ENCODE data around the gene TMEM63B.
"Not testable (repeated sequence)": the region's sequence is repeated elsewhere in the genome, so short reads cannot be mapped to it uniquely, and the experiment has no call there.

The TMEM63B gene

GRCh38 chr6:44143731-44144130, 16.4 kb downstream of the TMEM63B start:
- Mint-ChIP-seq H3K4me1 (no peaks in the 10 kb centered on the region), H3K27ac (no peak overlapping the region), H3K9me3 (no peaks in the 10 kb centered on the region), H3K4me3 (no peak overlapping the region), H3K27me3 (no peaks in the 10 kb centered on the region)
- DNase-seq = no peak
- ATAC-seq = no peak

- not testable (repeated sequence) for DNase-seq, H3K4me3 Mint-ChIP-seq, H3K27me3 Mint-ChIP-seq, H3K27ac Mint-ChIP-seq, H3K9me3 Mint-ChIP-seq, H3K4me1 Mint-ChIP-seq, ATAC-seq
Measured at GRCh38 chr6:44144536-44144935, 17.2 kb downstream of the TMEM63B start.

GRCh38 chr6:44145839-44146238, 18.5 kb downstream of the TMEM63B start:
- Mint-ChIP-seq H3K4me1 (peaks cover 4% of the 10 kb centered on the region), H3K27ac (peak overlapping the region in 1 of 2 donors; percentile 72), H3K27me3 (no peaks in the 10 kb centered on the region), H3K9me3 (no peaks in the 10 kb centered on the region), H3K4me3 (no peak overlapping the region)
- ATAC-seq = no peak
- no peak for DNase-seq

GRCh38 chr6:44146685-44147084, 19.3 kb downstream of the TMEM63B start:
- Mint-ChIP-seq H3K27ac (no peak overlapping the region), H3K27me3 (no peaks in the 10 kb centered on the region), H3K4me1 (peaks cover 12% of the 10 kb centered on the region), H3K4me3 (no peak overlapping the region), H3K9me3 (no peaks in the 10 kb centered on the region)
- DNase-seq (no peak), ATAC-seq (no peak)

- Mint-ChIP-seq H3K4me1 (peaks cover 18% of the 10 kb centered on the region), H3K9me3 (no peaks in the 10 kb centered on the region), H3K27ac (no peak overlapping the region), H3K4me3 (no peak overlapping the region), H3K27me3 (no peaks in the 10 kb centered on the region)
- no peak for ATAC-seq
- no peak for DNase-seq
Measured at GRCh38 chr6:44147256-44147655, 19.9 kb downstream of the TMEM63B start.

- H3K4me1 Mint-ChIP-seq = peaks cover 21% of the 10 kb centered on the region
- H3K27me3 Mint-ChIP-seq = no peaks in the 10 kb centered on the region
- no peak for ATAC-seq
- DNase-seq = no peak
- H3K27ac Mint-ChIP-seq = no peak overlapping the region
- H3K4me3 Mint-ChIP-seq = no peak overlapping the region
- H3K9me3 Mint-ChIP-seq = no peaks in the 10 kb centered on the region
Measured at GRCh38 chr6:44148306-44148705, 21.0 kb downstream of the TMEM63B start.

- Mint-ChIP-seq H3K27me3 (no peaks in the 10 kb centered on the region), H3K9me3 (no peaks in the 10 kb centered on the region), H3K27ac (peak overlapping the region in 1 of 2 donors; percentile 13), H3K4me1 (peaks cover 21% of the 10 kb centered on the region), H3K4me3 (no peak overlapping the region)
- DNase-seq = no peak
- ATAC-seq = no peak
Measured at GRCh38 chr6:44149369-44150012, 22.1 kb downstream of the TMEM63B start.

- DNase-seq (no peak), ATAC-seq (no peak)
- Mint-ChIP-seq H3K4me1 (peaks cover 21% of the 10 kb centered on the region), H3K4me3 (no peak overlapping the region), H3K27ac (no peak overlapping the region), H3K27me3 (no peaks in the 10 kb centered on the region), H3K9me3 (no peaks in the 10 kb centered on the region)
Measured at GRCh38 chr6:44150317-44150917, 23.1 kb downstream of the TMEM63B start.

GRCh38 chr6:44151348-44152108, 24.2 kb downstream of the TMEM63B start:
- Mint-ChIP-seq H3K27ac (no peak overlapping the region), H3K4me3 (no peak overlapping the region), H3K9me3 (no peaks in the 10 kb centered on the region), H3K27me3 (no peaks in the 10 kb centered on the region), H3K4me1 (peaks cover 21% of the 10 kb centered on the region)
- DNase-seq = peak; percentile 82 to 83
- peak; percentile 87 for ATAC-seq

- H3K27ac Mint-ChIP-seq = no peak overlapping the region
- DNase-seq = no peak
- H3K4me1 Mint-ChIP-seq = peaks cover 21% of the 10 kb centered on the region
- ATAC-seq = no peak
- no peak overlapping the region for H3K4me3 Mint-ChIP-seq
- H3K27me3 Mint-ChIP-seq = no peaks in the 10 kb centered on the region
- H3K9me3 Mint-ChIP-seq = no peaks in the 10 kb centered on the region
Measured at GRCh38 chr6:44152109-44152461, 24.7 kb downstream of the TMEM63B start.

- no peaks in the 10 kb centered on the region for H3K9me3 Mint-ChIP-seq
- peak; percentile 6 for ATAC-seq
- DNase-seq = no peak
- H3K27ac Mint-ChIP-seq = no peak overlapping the region
- H3K27me3 Mint-ChIP-seq = no peaks in the 10 kb centered on the region
- H3K4me1 Mint-ChIP-seq = peaks cover 21% of the 10 kb centered on the region
- no peak overlapping the region for H3K4me3 Mint-ChIP-seq
Measured at GRCh38 chr6:44152533-44152932, 25.2 kb downstream of the TMEM63B start.

- ATAC-seq = no peak
- no peaks in the 10 kb centered on the region for H3K9me3 Mint-ChIP-seq
Measured at GRCh38 chr6:44154067-44154466, 26.7 kb downstream of the TMEM63B start.

GRCh38 chr6:44156494-44157151, 29.3 kb downstream of the TMEM63B start:
- ATAC-seq (no peak), DNase-seq (no peak)
- Mint-ChIP-seq H3K4me3 (no peak overlapping the region), H3K9me3 (no peaks in the 10 kb centered on the region), H3K27me3 (no peaks in the 10 kb centered on the region), H3K4me1 (peaks cover 19% of the 10 kb centered on the region), H3K27ac (no peak overlapping the region)

More at GRCh38 chr6:44154067-44154466, 26.7 kb downstream of the TMEM63B start:
- Mint-ChIP-seq H3K4me1 (peaks cover 21% of the 10 kb centered on the region), H3K27me3 (no peaks in the 10 kb centered on the region), H3K27ac (no peak overlapping the region), H3K4me3 (no peak overlapping the region)
- DNase-seq = no peak

- H3K4me1 Mint-ChIP-seq = peaks cover 19% of the 10 kb centered on the region
Measured at GRCh38 chr6:44157152-44157521, 29.8 kb downstream of the TMEM63B start.

GRCh38 chr6:44158770-44159228, 31.4 kb downstream of the TMEM63B start, which contains the start of gene CAPN11:
Gene CAPN11 (plus strand): TSS chr6:44158820. CDS start chr6:44158849, 29 bp downstream.
- no peak within 1 kb of the TSS for H3K27ac Mint-ChIP-seq
- no peak for DNase-seq
- H3K27me3 Mint-ChIP-seq = peaks cover 8% of the 10 kb centered on the region
- H3K4me3 Mint-ChIP-seq = no peak within 1 kb of the TSS
- H3K9me3 Mint-ChIP-seq = no peaks in the 10 kb centered on the region
- ATAC-seq = no peak
- peaks cover 15% of the 10 kb centered on the region for H3K4me1 Mint-ChIP-seq

More at GRCh38 chr6:44157152-44157521, 29.8 kb downstream of the TMEM63B start:
- no peak for ATAC-seq
- no peak for DNase-seq
- Mint-ChIP-seq H3K27ac (no peak overlapping the region), H3K27me3 (no peaks in the 10 kb centered on the region), H3K9me3 (no peaks in the 10 kb centered on the region), H3K4me3 (no peak overlapping the region)

- H3K4me3 Mint-ChIP-seq = no peak overlapping the region
- no peak for ATAC-seq
- H3K27ac Mint-ChIP-seq = no peak overlapping the region
- peaks cover 33% of the 10 kb centered on the region for H3K4me1 Mint-ChIP-seq
- no peaks in the 10 kb centered on the region for H3K9me3 Mint-ChIP-seq
- H3K27me3 Mint-ChIP-seq = peaks cover 31% of the 10 kb centered on the region
- no peak for DNase-seq
Measured at GRCh38 chr6:44161997-44162338, 34.6 kb downstream of the TMEM63B start.
